ENCODE results near the gene ATP1B4.

DNA sequence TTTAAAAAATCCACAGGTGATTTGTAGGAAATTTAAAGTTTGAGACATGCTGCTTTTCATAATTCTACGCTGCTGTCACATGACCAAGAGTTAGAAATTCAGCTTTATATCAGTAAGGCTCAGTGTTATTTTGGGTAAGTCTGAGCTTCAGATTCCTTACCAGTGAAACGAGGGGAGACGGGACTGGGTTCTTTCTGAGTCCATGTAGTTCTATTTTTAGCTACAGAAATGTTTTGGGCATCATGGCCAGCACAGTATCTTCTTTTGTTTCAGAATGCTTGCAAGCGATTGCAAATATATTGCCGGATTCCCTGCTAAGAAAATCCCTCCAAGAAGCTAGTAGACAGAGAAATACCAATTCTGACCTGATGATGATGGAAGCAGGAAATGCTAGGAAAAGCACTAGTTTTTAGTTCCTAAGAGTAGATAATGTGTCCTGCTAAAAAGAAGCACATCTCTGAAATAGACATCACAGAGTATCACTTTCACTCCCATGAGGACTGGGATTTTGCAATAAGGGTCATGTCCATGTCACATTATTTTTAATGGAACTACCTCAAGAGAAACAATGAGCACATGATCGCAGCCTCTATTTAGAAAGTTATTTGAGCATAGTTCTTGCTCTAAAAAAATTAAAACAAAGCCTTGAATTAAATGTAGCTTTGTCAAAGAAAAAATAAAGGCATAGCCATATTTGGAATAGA, 10.9 kb downstream of the ATP1B4 start:
- TF ChIP-seq, protein P1, sequence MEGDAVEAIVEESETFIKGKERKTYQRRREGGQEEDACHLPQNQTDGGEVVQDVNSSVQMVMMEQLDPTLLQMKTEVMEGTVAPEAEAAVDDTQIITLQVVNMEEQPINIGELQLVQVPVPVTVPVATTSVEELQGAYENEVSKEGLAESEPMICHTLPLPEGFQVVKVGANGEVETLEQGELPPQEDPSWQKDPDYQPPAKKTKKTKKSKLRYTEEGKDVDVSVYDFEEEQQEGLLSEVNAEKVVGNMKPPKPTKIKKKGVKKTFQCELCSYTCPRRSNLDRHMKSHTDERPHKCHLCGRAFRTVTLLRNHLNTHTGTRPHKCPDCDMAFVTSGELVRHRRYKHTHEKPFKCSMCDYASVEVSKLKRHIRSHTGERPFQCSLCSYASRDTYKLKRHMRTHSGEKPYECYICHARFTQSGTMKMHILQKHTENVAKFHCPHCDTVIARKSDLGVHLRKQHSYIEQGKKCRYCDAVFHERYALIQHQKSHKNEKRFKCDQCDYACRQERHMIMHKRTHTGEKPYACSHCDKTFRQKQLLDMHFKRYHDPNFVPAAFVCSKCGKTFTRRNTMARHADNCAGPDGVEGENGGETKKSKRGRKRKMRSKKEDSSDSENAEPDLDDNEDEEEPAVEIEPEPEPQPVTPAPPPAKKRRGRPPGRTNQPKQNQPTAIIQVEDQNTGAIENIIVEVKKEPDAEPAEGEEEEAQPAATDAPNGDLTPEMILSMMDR (IDR thresholded peaks at IDR 0.05 in 8 of 11, conservative IDR thresholded peaks at IDR 0.05 in 3 of 11): no peak
- TF ChIP-seq POLR2A (IDR thresholded peaks at IDR 0.05) (no peak), POLR2AphosphoS5 (IDR thresholded peaks at IDR 0.05) (no peak)
